Rectal smooth muscle tissue (tissue), 1 donor: Measurements from ENCODE around the gene PPP1R12C.
"Not testable (repeated sequence)": the region's sequence is repeated elsewhere in the genome, so short reads cannot be mapped to it uniquely, and the experiment has no call there.

Experiments
- H3K27ac ChIP-seq: one replicate; pipeline ENCODE4 v1.7.0; 2013; ENCODE audit warnings: low read depth, low read length, inconsistent platforms
- H3K27me3 ChIP-seq: one replicate; pipeline ENCODE4 v1.7.0; 2013; ENCODE audit warnings: low read length; ENCODE audit not compliant: control insufficient read depth, insufficient read depth
- H3K36me3 ChIP-seq: one replicate; pipeline ENCODE4 v1.7.0; 2013; ENCODE audit warnings: low read length; ENCODE audit not compliant: control insufficient read depth, insufficient read depth
- H3K4me1 ChIP-seq: one replicate; pipeline ENCODE4 v1.7.0; 2013; ENCODE audit warnings: low read length; ENCODE audit not compliant: control insufficient read depth, insufficient read depth
- H3K4me3 ChIP-seq: one replicate; pipeline ENCODE4 v1.7.0; 2013; ENCODE audit warnings: low read length
- H3K9ac ChIP-seq: one replicate; pipeline ENCODE4 v1.7.0; 2013; ENCODE audit warnings: low read length

The PPP1R12C gene

DNA sequence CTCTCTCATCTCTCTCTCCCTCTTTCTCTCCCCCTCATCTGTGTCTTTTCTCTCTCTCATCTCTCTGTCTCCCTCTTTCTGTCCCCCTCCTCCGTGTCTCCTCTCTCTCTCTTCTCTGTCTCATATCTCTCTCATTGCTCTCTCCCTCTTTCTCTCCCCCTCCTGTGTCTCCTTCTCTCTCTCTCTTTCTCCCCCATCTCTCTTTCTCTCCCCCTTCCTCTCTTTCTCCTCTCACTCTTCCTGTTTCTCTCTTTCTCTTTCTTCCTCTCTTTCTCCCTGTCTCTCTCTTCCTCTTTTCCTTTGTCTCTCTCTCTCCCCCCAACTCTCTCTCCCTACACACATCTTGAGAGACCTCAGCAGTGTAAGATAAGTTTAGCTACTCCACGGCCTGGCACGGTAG lies 49.6 kb downstream of the PPP1R12C start:
- Histone ChIP-seq H3K9ac (no peak overlapping the region), H3K27ac (no peak overlapping the region), H3K36me3 (no peaks in the 10 kb centered on the region), H3K4me1 (no peaks in the 10 kb centered on the region), H3K27me3 (peaks cover 24% of the 10 kb centered on the region), H3K4me3 (no peak overlapping the region)

GRCh38 chr19:55066107-55066709 lies 51.2 kb downstream of the PPP1R12C start:
- Histone ChIP-seq H3K27me3 (peaks cover 21% of the 10 kb centered on the region), H3K36me3 (no peaks in the 10 kb centered on the region), H3K9ac (no peak overlapping the region), H3K4me3 (no peak overlapping the region), H3K4me1 (no peaks in the 10 kb centered on the region), H3K27ac (no peak overlapping the region)

DNA sequence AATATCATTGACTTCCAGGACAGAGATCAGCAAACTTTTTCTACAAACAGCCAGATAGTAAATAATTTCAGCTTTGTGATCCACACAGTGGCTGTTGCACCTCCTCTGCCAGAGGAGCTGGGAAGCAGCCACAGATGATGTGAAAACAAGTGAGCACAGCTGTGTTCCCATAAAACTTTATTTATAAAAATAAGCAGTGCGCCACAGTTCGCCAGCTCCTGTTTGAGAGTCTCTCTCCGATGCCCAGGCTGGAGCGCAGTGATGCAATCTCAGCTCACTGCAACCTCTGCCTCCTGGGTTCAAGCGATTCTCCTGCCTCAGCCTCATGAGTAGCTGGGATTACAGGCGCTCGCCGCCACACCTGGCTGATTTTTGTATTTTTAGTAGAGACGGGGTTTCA lies 51.9 kb downstream of the PPP1R12C start:
- not testable (repeated sequence) for H3K36me3 ChIP-seq, H3K4me1 ChIP-seq, H3K9ac ChIP-seq, H3K27ac ChIP-seq, H3K4me3 ChIP-seq
- H3K27me3 ChIP-seq = peaks cover 18% of the 10 kb centered on the region

- peak overlapping the region; percentile 43 for H3K27ac ChIP-seq
These were observed 54.0 kb downstream of the PPP1R12C start for GRCh38 chr19:55063492-55063843.

GRCh38 chr19:55062735-55063491 lies 54.5 kb downstream of the PPP1R12C start, which contains the start of gene RDH13:
RDH13 (minus strand) TSS chr19:55063148; CDS start chr19:55063032, 116 bp downstream.
- Histone ChIP-seq H3K36me3 (peaks cover 8% of the 10 kb centered on the region), H3K4me1 (no peaks in the 10 kb centered on the region), H3K9ac (peak within 1 kb of the TSS; percentile 16), H3K27me3 (peaks cover 3% of the 10 kb centered on the region), H3K27ac (peak within 1 kb of the TSS; percentile 43), H3K4me3 (peak within 1 kb of the TSS; percentile 68)

More at GRCh38 chr19:55063492-55063843, 54.0 kb downstream of the PPP1R12C start:
- Histone ChIP-seq H3K27me3 (peaks cover 3% of the 10 kb centered on the region), H3K9ac (no peak overlapping the region), H3K36me3 (peaks cover 5% of the 10 kb centered on the region), H3K4me1 (no peaks in the 10 kb centered on the region), H3K4me3 (peak overlapping the region; percentile 43)

GRCh38 chr19:55060287-55060686 lies 57.1 kb downstream of the PPP1R12C start:
- H3K4me3 ChIP-seq, H3K27ac ChIP-seq, H3K9ac ChIP-seq, H3K27me3 ChIP-seq, H3K4me1 ChIP-seq: not testable (repeated sequence)
- peaks cover 19% of the 10 kb centered on the region for H3K36me3 ChIP-seq

GRCh38 chr19:55058781-55059610 lies 58.4 kb downstream of the PPP1R12C start:
- no peak overlapping the region for H3K4me3 ChIP-seq
- H3K36me3 ChIP-seq = peaks cover 19% of the 10 kb centered on the region
- no peaks in the 10 kb centered on the region for H3K27me3 ChIP-seq
- no peaks in the 10 kb centered on the region for H3K4me1 ChIP-seq
- H3K9ac ChIP-seq = no peak overlapping the region
- H3K27ac ChIP-seq = no peak overlapping the region

GRCh38 chr19:55056827-55057226 lies 60.6 kb downstream of the PPP1R12C start:
- Histone ChIP-seq H3K9ac (no peak overlapping the region), H3K27ac (no peak overlapping the region), H3K4me1 (no peaks in the 10 kb centered on the region), H3K36me3 (peaks cover 22% of the 10 kb centered on the region), H3K27me3 (no peaks in the 10 kb centered on the region), H3K4me3 (no peak overlapping the region)

DNA sequence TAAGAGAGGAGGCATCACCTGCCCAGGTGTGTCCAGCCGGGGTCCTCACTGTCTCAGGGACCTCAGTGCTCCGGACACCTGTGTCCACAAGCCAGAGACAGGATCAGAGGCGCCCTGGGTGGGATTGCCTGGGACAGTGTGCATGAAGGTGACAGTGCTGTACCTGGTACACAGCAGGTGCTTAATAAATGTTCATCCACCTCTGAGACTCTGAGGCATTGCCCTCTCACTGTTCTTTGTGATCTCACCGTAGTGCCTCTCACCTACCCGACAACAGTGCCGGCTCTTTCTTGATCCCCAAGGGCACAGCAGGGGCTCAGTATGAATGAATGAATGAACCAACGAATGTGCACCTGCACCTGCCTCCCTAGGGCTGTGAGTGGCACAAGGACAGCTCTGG lies 63.7 kb downstream of the PPP1R12C start:
- Histone ChIP-seq H3K27ac (no peak overlapping the region), H3K27me3 (no peaks in the 10 kb centered on the region), H3K4me1 (no peaks in the 10 kb centered on the region), H3K36me3 (peaks cover 24% of the 10 kb centered on the region), H3K9ac (no peak overlapping the region), H3K4me3 (no peak overlapping the region)

DNA sequence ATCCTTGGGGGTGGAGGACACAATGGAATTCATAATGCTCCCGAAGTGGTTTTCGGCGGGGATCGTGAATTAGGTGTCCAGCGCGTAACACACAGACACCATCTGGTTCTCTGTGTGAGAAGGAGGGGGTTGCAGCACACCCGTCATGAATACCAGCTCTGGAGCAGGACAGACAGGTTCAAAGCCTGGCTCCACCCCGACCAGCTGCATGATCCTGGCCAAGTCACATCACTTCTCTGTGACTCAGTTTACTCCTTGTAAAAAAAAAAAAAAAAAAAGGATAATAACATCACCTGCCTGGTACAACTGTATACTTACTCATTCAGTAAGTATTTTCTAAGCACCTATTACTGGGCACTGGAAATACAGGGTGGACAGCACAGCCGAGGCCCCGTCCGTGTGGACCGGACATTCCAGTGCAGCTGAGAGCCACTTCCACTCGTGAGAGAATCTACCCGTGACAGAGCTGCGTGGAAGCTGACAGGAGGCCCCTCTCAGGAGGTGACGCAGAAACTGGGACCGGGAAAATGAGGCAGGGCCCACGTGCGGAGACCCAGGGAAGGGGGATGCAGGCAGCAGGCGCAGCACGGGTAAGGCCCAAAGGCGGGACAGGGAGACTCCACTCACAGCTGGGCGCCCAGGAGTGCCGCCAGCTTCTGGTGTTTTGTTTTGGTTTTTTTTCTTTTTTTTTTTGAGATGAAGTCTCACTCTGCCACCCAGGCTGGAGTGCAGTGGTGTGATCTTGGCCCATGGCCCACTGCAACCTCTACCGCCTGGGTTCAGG lies 66.5 kb downstream of the PPP1R12C start:
- Histone ChIP-seq H3K9ac (no peak overlapping the region), H3K4me1 (no peaks in the 10 kb centered on the region), H3K4me3 (no peak overlapping the region), H3K36me3 (peaks cover 23% of the 10 kb centered on the region), H3K27me3 (no peaks in the 10 kb centered on the region), H3K27ac (no peak overlapping the region)

DNA sequence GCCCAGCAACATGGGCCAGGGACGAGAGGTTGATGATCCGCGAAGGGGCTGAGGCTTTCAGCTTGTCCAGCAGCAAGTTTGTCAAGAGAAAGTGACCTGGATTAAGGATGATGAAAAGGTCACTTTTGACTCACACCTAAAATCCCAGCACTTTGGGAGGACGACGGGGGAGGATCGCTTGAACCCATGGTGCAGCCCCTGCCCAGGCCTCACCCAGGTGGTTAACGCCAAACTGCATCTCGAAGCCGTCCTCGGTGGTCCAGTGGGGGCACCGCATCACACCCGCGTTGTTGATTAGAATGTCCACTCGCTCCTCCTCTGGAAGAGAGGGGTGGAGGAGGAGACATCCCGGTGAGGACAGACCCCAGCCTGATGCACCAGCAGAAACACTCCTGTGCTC lies 69.0 kb downstream of the PPP1R12C start:
- Histone ChIP-seq H3K4me1 (no peaks in the 10 kb centered on the region), H3K27ac (no peak overlapping the region), H3K27me3 (no peaks in the 10 kb centered on the region), H3K9ac (no peak overlapping the region), H3K36me3 (peaks cover 31% of the 10 kb centered on the region), H3K4me3 (no peak overlapping the region)

DNA sequence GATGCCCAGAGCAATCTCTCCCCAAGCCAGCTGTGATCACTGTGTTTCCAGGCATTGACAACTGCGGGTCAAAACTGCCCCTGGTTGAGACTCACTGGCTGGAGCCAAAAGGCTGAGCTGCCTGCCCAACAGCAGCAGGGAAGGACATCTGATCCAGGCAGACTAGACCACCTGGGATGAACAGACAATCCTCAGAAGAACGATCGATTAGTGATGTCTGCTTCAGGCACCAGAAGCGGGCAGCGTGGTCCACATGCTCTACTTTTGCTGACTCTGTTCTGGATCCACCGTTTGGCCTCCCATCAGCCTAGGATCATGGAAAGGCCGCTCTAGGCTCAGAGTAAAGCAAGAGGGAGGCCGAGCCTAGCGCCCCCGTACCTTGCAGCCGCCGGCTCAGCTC lies 69.5 kb downstream of the PPP1R12C start:
- Histone ChIP-seq H3K9ac (no peak overlapping the region), H3K4me3 (no peak overlapping the region), H3K27ac (no peak overlapping the region), H3K27me3 (no peaks in the 10 kb centered on the region), H3K36me3 (peaks cover 29% of the 10 kb centered on the region), H3K4me1 (no peaks in the 10 kb centered on the region)
